MM.1S (cell line): ENCODE results near the gene MYEF2.

ENCODE experiments used
- DNase-seq: peaks from one replicate; pipeline ENCODE4 v3.0.0-alpha.2; 2015
- H2AFZ ChIP-seq: fragments of 300-600 bp; sonication (generic); 2 replicates; pipeline ENCODE4 v1.6.0; 2016; ENCODE audit warnings: antibody characterized with exemption, low read length
- H3F3A ChIP-seq: fragments of 300-600 bp; sonication (generic); 2 replicates; pipeline ENCODE4 v1.6.1; 2016; ENCODE audit warnings: mild to moderate bottlenecking, antibody characterized with exemption, low read length, moderate library complexity, mixed read lengths; ENCODE audit not compliant: insufficient read depth
- H3K27ac ChIP-seq: fragments of 300-600 bp; sonication (generic); 2 replicates; pipeline ENCODE4 v1.5.1; 2016; ENCODE audit warnings: mild to moderate bottlenecking, low read length
- H3K27me3 ChIP-seq: fragments of 300-600 bp; sonication (generic); replicated peaks from 2 replicates; pipeline ENCODE4 v1.6.0; 2016; ENCODE audit warnings: low read length; ENCODE audit not compliant: insufficient read depth
- H3K36me3 ChIP-seq: fragments of 300-600 bp; sonication (generic); replicated peaks from 2 replicates; pipeline ENCODE4 v1.6.1; 2016; ENCODE audit warnings: mild to moderate bottlenecking, low read length, mixed read lengths; ENCODE audit not compliant: insufficient read depth
- H3K4me1 ChIP-seq: fragments of 300-600 bp; sonication (generic); 2 replicates; pipeline ENCODE4 v1.6.1; 2016; ENCODE audit warnings: low read length, mixed read lengths
- H3K4me2 ChIP-seq: fragments of 300-600 bp; sonication (generic); 2 replicates; pipeline ENCODE4 v1.6.0; 2016; ENCODE audit warnings: low read depth, low read length
- H3K4me3 ChIP-seq: fragments of 300-600 bp; sonication (generic); 2 replicates; pipeline ENCODE4 v1.5.1; 2016; ENCODE audit warnings: low read length, mixed read lengths
- H3K79me2 ChIP-seq: fragments of 300-600 bp; sonication (generic); 2 replicates; pipeline ENCODE4 v1.6.1; 2016; ENCODE audit warnings: mixed run types, low read length, mixed read lengths
- H3K9ac ChIP-seq: fragments of 300-600 bp; sonication (generic); 2 replicates; pipeline ENCODE4 v1.6.1; 2016; ENCODE audit warnings: low read length, mixed read lengths
- H3K9me2 ChIP-seq: fragments of 300-600 bp; sonication (generic); replicated peaks from 2 replicates; pipeline ENCODE4 v1.6.1; 2016; ENCODE audit warnings: mild to moderate bottlenecking, low read length, mixed read lengths; ENCODE audit not compliant: insufficient read depth
- H3K9me3 ChIP-seq: fragments of 300-600 bp; sonication (generic); replicated peaks from 2 replicates; pipeline ENCODE4 v1.6.1; 2016; ENCODE audit warnings: mild to moderate bottlenecking, low read length, mixed read lengths; ENCODE audit not compliant: insufficient read depth
- H4K20me1 ChIP-seq: fragments of 300-600 bp; sonication (generic); 2 replicates; pipeline ENCODE4 v1.6.1; 2016; ENCODE audit warnings: mild to moderate bottlenecking, low read length, moderate library complexity, mixed read lengths; ENCODE audit not compliant: insufficient read depth
- EZH2 ChIP-seq: fragments of 300-600 bp; sonication (generic); optimal IDR thresholded peaks from 2 replicates; pipeline ENCODE3; 2017; ENCODE audit warnings: low read depth, mild to moderate bottlenecking, antibody characterized with exemption, low read length, mixed read lengths
- EZH2phosphoT487 ChIP-seq: fragments of 300-600 bp; sonication (generic); IDR thresholded peaks from 2 replicates; pipeline ENCODE4 v1.6.1; 2018; ENCODE audit warnings: antibody characterized with exemption, low read length
- TF ChIP-seq, protein P1 (sequence below): fragments of 300-600 bp; sonication (generic); IDR thresholded peaks from 2 replicates; pipeline ENCODE4 v1.5.1; 2016; ENCODE audit warnings: antibody characterized with exemption, low read length, mixed read lengths

The MYEF2 gene

DNA sequence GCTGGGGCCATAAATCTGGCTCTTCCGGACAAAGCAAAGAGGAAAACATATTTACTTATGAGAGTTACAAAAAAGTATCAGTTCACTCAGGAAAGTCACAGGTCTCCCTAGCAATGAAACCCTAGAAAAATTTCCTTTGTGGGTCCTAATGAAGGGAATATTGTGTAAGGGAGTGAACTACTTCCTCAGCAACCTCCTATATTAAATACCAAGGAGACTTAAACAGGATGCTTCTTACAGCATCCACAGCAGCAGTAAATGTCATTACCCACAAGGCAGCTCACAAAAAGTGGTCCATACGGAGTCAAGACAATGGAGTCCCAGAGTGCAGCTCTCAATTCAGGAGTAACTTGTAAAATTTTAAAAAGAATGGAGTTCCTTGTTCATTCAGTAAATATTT, 72.2 kb downstream of the MYEF2 start:
- H3K9ac ChIP-seq = no peak overlapping the region
- DNase-seq = no peak
- H3K9me3 ChIP-seq = no peaks in the 10 kb centered on the region
- H3K4me2 ChIP-seq = no peak overlapping the region
- no peaks in the 10 kb centered on the region for H3F3A ChIP-seq
- no peaks in the 10 kb centered on the region for H3K9me2 ChIP-seq
- H3K27ac ChIP-seq = no peak overlapping the region
- no peaks in the 10 kb centered on the region for H3K79me2 ChIP-seq
- H2AFZ ChIP-seq = no peak overlapping the region
- H3K36me3 ChIP-seq = no peaks in the 10 kb centered on the region
- no peaks in the 10 kb centered on the region for H4K20me1 ChIP-seq
- H3K27me3 ChIP-seq = no peaks in the 10 kb centered on the region
- H3K4me1 ChIP-seq = no peaks in the 10 kb centered on the region
- TF ChIP-seq EZH2 = no peak
- no peak overlapping the region for H3K4me3 ChIP-seq

DNA sequence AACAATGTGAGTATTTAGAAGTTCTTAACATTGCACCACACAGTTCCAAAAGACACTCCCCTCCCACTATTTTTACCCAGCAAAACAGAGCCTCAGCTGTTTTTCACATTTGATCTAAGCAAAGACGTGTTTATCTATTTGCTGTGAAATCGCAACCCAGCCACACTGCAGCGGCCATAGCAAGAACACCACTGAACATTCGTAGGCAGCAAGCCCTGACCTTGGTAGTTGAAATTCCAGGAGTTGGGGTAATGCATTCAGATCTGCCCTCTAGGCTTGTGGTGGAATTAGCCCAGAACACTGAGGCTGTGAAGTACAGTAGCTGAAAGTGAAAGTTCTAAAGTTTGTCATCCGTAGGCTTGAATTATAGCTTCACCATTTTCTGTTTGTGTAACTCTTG, 74.4 kb downstream of the MYEF2 start:
- H3K79me2 ChIP-seq = no peaks in the 10 kb centered on the region
- H3K9me3 ChIP-seq = no peaks in the 10 kb centered on the region
- no peak for DNase-seq
- TF ChIP-seq EZH2 (no peak), EZH2phosphoT487 (no peak)
- TF ChIP-seq, protein P1, sequence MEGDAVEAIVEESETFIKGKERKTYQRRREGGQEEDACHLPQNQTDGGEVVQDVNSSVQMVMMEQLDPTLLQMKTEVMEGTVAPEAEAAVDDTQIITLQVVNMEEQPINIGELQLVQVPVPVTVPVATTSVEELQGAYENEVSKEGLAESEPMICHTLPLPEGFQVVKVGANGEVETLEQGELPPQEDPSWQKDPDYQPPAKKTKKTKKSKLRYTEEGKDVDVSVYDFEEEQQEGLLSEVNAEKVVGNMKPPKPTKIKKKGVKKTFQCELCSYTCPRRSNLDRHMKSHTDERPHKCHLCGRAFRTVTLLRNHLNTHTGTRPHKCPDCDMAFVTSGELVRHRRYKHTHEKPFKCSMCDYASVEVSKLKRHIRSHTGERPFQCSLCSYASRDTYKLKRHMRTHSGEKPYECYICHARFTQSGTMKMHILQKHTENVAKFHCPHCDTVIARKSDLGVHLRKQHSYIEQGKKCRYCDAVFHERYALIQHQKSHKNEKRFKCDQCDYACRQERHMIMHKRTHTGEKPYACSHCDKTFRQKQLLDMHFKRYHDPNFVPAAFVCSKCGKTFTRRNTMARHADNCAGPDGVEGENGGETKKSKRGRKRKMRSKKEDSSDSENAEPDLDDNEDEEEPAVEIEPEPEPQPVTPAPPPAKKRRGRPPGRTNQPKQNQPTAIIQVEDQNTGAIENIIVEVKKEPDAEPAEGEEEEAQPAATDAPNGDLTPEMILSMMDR = no peak
- H3K4me3 ChIP-seq = no peak overlapping the region
- H3F3A ChIP-seq = no peaks in the 10 kb centered on the region
- no peak overlapping the region for H3K9ac ChIP-seq
- H3K9me2 ChIP-seq = no peaks in the 10 kb centered on the region
- no peak overlapping the region for H3K4me2 ChIP-seq
- H2AFZ ChIP-seq = no peak overlapping the region
- no peaks in the 10 kb centered on the region for H3K4me1 ChIP-seq
- H4K20me1 ChIP-seq = no peaks in the 10 kb centered on the region
- no peaks in the 10 kb centered on the region for H3K36me3 ChIP-seq
- H3K27ac ChIP-seq = no peak overlapping the region
- H3K27me3 ChIP-seq = no peaks in the 10 kb centered on the region

DNA sequence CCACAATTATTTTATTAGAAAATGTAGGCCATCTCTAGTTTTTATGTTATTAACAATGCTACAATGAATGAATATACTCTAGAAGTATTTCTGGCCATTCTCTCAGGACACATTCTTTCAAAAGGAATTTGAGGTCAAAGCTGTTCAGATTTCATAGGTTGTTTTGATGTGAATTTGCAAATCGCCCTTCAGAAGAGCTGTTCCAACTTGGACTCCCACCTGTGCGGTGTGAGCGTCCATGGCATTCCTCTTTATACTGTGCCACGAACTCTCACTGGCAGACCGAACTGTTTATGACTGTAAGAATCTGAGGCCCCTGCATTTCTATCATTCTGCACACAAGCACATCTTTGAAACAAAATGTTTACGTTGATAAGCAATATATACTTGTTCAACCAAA, 75.9 kb downstream of the MYEF2 start:
- H3F3A ChIP-seq = no peaks in the 10 kb centered on the region
- H3K27ac ChIP-seq = no peak overlapping the region
- no peaks in the 10 kb centered on the region for H3K27me3 ChIP-seq
- no peaks in the 10 kb centered on the region for H4K20me1 ChIP-seq
- no peak overlapping the region for H3K4me3 ChIP-seq
- H3K9me3 ChIP-seq = no peaks in the 10 kb centered on the region
- no peak overlapping the region for H3K4me2 ChIP-seq
- no peak for DNase-seq
- H2AFZ ChIP-seq = no peak overlapping the region
- H3K9ac ChIP-seq = no peak overlapping the region
- H3K4me1 ChIP-seq = no peaks in the 10 kb centered on the region
- no peaks in the 10 kb centered on the region for H3K9me2 ChIP-seq
- TF ChIP-seq, protein P1 = no peak
- TF ChIP-seq EZH2phosphoT487 (no peak), EZH2 (no peak)
- no peaks in the 10 kb centered on the region for H3K79me2 ChIP-seq
- H3K36me3 ChIP-seq = no peaks in the 10 kb centered on the region

DNA sequence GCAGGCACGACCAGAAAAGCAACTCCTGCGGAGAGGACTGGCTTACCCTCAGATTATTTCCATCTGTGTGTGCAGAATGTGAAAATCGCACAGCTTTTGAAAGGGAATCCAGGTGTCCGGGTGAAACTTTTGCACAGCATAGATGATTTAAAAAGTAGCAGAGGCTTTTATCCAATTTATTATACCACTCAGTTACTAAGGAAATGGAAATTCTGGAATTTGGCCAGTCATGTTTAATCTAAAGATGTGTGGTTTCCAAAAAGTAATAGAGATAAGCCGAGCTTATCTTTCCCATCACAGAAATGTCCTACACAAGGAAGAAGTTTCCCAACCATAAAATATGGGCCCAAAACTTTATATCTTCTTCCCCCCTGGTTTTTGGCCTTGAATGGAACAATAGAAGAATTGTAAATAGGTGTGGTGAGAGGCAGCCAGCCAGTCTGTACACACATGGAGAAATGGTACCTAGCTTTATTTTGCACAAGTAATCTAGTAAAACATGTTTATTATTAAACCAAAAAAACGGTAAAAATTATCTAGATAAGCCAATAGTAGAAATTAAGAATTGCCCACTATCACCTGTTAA, 76.6 kb downstream of the MYEF2 start:
- no peak for DNase-seq
- Histone ChIP-seq H4K20me1 (no peaks in the 10 kb centered on the region), H3K27me3 (no peaks in the 10 kb centered on the region), H2AFZ (no peak overlapping the region), H3K4me1 (no peaks in the 10 kb centered on the region), H3F3A (no peaks in the 10 kb centered on the region), H3K4me2 (no peak overlapping the region), H3K36me3 (no peaks in the 10 kb centered on the region), H3K9me2 (no peaks in the 10 kb centered on the region), H3K9me3 (no peaks in the 10 kb centered on the region), H3K79me2 (no peaks in the 10 kb centered on the region), H3K4me3 (no peak overlapping the region), H3K9ac (no peak overlapping the region), H3K27ac (no peak overlapping the region)
- no peak for TF ChIP-seq EZH2
